Superior temporal gyrus (tissue), 1 donor: ENCODE data around the gene KCNH1.
A peak's percentile ranks its signal among the peaks of the same experiment; 100 is the strongest.
"Not testable (repeated sequence)": the region's sequence is repeated elsewhere in the genome, so short reads cannot be mapped to it uniquely, and the experiment has no call there.

Experiments used
- DNase-seq: peaks from one replicate; pipeline ENCODE4 v3.0.0-alpha.2; 2016; ENCODE audit errors: extremely low spot score

Gene KCNH1

GRCh38 chr1:211009944-211010343 is 124.0 kb downstream of the KCNH1 start:
- no peak for DNase-seq

GRCh38 chr1:211007830-211008229 is 126.1 kb downstream of the KCNH1 start:
- DNase-seq = no peak

DNA sequence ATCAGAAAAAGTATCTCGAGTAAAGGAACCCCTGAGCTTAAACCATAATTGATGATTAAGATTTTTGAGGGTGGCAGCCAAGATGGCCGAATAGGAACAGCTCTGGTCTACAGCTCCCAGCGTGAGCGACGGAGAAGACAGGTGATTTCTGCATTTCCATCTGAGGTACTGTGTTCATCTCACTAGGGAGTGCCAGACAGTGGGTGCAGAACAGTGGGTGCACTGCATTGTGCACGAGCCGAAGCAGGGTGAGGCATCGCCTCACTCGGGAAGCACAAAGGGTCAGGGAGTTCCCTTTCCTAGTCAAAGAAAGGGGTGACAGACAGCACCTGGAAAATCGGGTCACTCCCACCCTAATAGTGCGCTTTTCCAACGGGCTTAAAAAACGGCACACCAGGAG is 138.0 kb downstream of the KCNH1 start:
- DNase-seq = not testable (repeated sequence)

- no peak for DNase-seq
Measured at GRCh38 chr1:210992837-210993236, 141.1 kb downstream of the KCNH1 start.

DNA sequence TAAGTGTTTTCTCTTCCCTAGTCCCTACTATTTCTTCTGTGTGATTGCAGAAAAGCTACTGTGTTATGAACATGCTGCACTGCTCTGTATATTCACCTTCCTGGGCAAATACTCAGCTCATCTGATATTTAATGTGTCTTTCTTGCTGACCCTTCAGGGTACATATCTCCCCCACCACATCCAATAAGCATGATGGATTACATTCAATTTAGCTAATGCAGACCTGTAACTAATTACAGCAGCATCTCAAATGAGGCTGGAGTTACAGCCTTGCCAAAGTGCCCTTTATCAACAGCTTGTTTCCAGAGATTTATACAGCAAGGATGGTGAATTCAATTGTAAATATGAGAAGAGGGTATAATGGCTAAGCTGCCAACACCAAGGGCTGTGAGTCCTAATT is 144.0 kb downstream of the KCNH1 start:
- DNase-seq = no peak

DNA sequence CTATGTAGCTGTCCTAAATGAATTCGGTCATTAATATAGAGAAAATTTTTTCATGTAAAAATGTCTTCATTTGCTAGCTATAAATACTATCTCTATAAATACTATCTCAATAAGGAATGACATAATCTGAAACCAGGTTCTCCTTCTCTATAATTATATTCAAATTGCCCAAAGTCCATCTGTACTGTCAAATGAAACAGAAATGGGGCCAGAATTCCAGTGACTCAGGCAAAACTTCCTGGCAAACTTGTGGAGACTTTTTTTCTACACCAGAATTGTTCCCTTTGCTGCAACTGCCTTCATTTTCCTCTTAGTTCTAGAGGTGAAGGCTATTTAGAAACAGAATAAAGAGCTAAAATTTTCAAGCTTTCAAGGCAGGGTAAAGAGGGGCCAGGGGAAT is 152.5 kb downstream of the KCNH1 start:
- peak; percentile 65 for DNase-seq

DNA sequence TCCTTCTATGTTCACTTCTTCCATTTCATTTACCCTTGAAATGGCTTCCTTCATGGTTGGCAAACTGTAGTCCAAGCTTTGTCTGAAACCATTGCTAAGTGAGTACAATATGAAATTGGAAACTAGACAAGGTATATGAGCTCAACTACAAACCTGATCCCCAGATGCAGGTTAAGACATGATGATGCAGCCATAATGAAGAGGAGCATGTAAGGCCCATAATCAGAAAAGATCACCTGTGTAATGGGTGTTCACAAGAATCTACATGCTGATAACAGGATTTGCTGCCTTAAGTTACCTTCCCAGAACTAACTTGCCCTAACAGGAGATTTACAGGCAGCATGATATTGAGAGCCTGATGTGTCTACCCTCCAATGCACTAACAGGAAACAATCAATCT is 153.9 kb downstream of the KCNH1 start:
- no peak for DNase-seq

GRCh38 chr1:210978974-210979354 is 155.0 kb downstream of the KCNH1 start:
- DNase-seq = no peak

- DNase-seq = no peak
Measured at GRCh38 chr1:210978316-210978973, 155.5 kb downstream of the KCNH1 start.

GRCh38 chr1:210951279-210951678 is 182.7 kb downstream of the KCNH1 start:
- DNase-seq = peak; percentile 59

GRCh38 chr1:210949940-210950546 is 183.9 kb downstream of the KCNH1 start:
- DNase-seq = peak; percentile 23

GRCh38 chr1:210949489-210949888 is 184.5 kb downstream of the KCNH1 start:
- DNase-seq = no peak

DNA sequence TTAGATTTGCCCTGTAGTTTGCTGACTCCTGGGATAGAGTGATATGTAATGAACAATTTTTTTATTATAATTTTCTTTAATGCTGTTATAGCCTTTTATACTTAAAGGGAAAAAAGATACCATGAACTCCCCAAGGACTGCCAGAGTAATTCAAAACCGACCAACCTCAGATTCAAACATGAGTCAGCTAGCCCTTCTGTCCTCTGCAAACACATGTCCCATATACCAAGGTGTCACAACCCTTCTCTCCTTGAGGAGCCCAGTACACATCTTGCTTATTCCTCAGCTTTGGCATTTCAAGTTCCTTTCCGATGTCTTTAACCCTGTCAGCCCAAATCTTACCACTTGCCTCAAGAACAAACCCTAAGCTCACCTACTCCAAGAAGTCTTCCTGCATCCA is 184.9 kb downstream of the KCNH1 start:
- DNase-seq = peak; percentile 8

GRCh38 chr1:210944252-210944651 is 189.7 kb downstream of the KCNH1 start:
- DNase-seq = no peak

DNA sequence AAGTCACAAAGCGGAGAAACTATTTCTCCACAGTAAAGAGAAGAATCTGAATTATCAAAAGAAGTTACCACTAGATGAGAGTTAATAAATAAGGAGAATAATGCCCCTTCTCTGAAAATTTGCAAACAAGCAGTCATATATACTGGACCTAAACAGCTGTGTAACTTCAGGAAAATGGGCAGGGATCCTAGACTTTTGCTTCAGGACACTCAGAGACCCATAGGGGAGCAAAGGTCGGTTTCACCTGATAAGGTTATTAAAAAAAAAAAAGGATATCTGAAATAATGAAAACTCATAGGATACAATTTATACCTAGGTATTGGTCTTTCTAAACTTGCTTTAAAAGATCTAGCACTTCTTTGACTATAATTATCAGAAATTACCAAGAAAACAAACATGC is 191.4 kb downstream of the KCNH1 start:
- DNase-seq = no peak

- peak; percentile 40 for DNase-seq
Measured at GRCh38 chr1:210940081-210940617, 193.8 kb downstream of the KCNH1 start.

DNA sequence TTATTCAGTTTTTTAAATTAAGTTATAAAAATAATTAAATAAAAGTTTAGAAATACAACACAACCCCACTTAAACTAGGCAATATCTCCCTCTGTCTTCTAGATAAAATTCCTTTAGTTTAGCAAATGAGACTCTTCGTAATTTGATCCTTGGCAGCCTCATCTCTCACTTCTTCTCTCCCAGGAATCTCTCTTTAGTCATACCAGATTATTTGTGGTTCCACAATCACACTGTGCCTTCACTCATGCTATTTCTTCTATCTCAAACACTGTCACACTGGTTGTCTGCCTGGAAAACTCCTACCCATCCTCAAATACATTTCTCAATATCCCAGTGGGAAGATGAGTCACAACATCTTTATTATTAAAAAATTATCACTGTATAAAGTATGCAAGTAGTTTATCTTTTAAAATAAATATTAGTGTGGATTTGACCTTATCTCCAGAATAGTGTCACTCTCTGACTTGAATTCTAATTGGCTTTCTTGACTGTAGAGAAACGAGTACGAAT is 195.5 kb downstream of the KCNH1 start:
- DNase-seq = no peak

GRCh38 chr1:210937846-210938245 is 196.1 kb downstream of the KCNH1 start:
- no peak for DNase-seq

- DNase-seq = no peak
Measured at GRCh38 chr1:210935905-210936304, 198.0 kb downstream of the KCNH1 start.

DNA sequence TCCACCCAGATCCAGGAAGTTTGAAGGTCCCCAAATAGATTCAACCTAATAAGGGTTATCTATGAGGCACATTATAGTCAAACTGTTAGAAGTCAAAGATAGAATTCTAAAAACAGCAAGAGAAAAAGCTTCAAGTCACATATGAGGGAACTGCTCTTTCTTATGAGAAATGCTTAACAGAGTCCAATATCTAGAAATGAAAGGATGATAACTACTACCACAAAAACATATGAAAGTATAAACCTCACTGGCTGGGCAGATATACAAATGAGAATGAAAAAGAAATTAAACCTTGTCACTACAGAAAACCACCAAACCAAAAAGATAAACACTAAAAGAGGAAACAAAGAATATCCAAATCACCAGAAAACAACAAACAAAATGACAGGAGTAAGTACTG is 201.8 kb downstream of the KCNH1 start:
- no peak for DNase-seq

DNA sequence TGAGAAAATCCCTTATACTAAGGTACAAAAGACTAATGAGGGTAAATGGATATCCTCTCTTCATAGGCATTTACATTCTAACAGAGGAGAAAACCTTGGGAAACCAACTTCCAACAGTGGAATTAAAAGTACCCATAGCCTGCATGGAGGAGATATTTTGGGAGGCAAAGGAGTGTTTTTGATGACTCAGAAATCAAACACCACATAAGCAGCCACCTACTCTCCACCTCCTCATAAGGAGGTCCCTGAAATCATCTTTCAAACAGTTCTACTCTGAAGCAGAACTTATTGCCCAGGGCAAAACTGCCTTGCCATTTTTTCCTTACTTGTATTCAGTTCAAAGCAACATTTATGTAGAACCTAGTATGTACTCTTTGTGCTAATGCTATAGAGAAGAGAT is 211.3 kb downstream of the KCNH1 start:
- peak; percentile 59 for DNase-seq

- no peak for DNase-seq
Measured at GRCh38 chr1:210920716-210921694, 212.9 kb downstream of the KCNH1 start.
